ENCODE measurements around the gene TEX11. TPM values are rescaled to one million over a fixed set of nuclear protein-coding genes. Genes with fewer than 3 reads are reported as not detected.

TEX11 gene
- total RNA-seq, 1 experiment from 2014 or later, result 0.42 TPM

- no peak for DNase-seq (ENCODE audit: extremely low read depth, low read depth)
These were observed 403.6 kb downstream of the TEX11 start for GRCh38 chrX:70504772-70505450.

GRCh38 chrX:70500826-70501225 is 407.7 kb downstream of the TEX11 start:
- no peak for DNase-seq (ENCODE audit: extremely low read depth, low read depth)

GRCh38 chrX:70498129-70498528 is 410.4 kb downstream of the TEX11 start:
- DNase-seq (ENCODE audit: extremely low read depth, low read depth), result no peak

- no peak for DNase-seq (ENCODE audit: extremely low read depth, low read depth)
These were observed 411.5 kb downstream of the TEX11 start for GRCh38 chrX:70497026-70497425.

- DNase-seq (ENCODE audit: extremely low read depth, low read depth), result no peak
These were observed 412.0 kb downstream of the TEX11 start for GRCh38 chrX:70496491-70496890.

- no peak for DNase-seq (ENCODE audit: extremely low read depth, low read depth)
These were observed 414.1 kb downstream of the TEX11 start for GRCh38 chrX:70494441-70494840.

- no peak for DNase-seq (ENCODE audit: extremely low read depth, low read depth)
These were observed 419.7 kb downstream of the TEX11 start for GRCh38 chrX:70488856-70489255.

- DNase-seq (ENCODE audit: extremely low read depth, low read depth), result no peak
These were observed 423.0 kb downstream of the TEX11 start for GRCh38 chrX:70485466-70485865.

- no peak for DNase-seq (ENCODE audit: extremely low read depth, low read depth)
These were observed 426.2 kb downstream of the TEX11 start for GRCh38 chrX:70482300-70482699.

GRCh38 chrX:70481471-70482270 is 426.8 kb downstream of the TEX11 start:
- no peak for DNase-seq (ENCODE audit: extremely low read depth, low read depth)

- no peak for DNase-seq (ENCODE audit: extremely low read depth, low read depth)
These were observed 427.9 kb downstream of the TEX11 start for GRCh38 chrX:70480660-70481018.

GRCh38 chrX:70479922-70480659 is 428.4 kb downstream of the TEX11 start:
- DNase-seq (ENCODE audit: extremely low read depth, low read depth), result no peak

GRCh38 chrX:70479247-70479921 is 429.1 kb downstream of the TEX11 start:
- peak; percentile 38 for DNase-seq (ENCODE audit: extremely low read depth, low read depth)

Small RNAs within 50 kb of the gene (small RNA-seq; reads per million reads assigned to genes)
- 0 reads per million in 2 experiments for gene SNORD3E

Other genes starting within 250 kb of the TEX11 start
- gene SLC7A3, start 22.4 kb upstream of the TEX11 start, total RNA-seq (2014; rRNA removed; shearing (Covaris generic)), result not detected in 2 replicates
- gene SNX12, start 159.6 kb upstream of the TEX11 start, total RNA-seq (2014; rRNA removed; shearing (Covaris generic)), result 56.0 and 63.4 TPM in 2 replicates
- 3.7 and 4.1 TPM in 2 replicates for gene FOXO4, start 187.1 kb upstream of the TEX11 start, total RNA-seq (2014; rRNA removed; shearing (Covaris generic))
- not detected in 2 replicates for gene CXorf65, start 198.0 kb upstream of the TEX11 start, total RNA-seq (2014; rRNA removed; shearing (Covaris generic))
- not detected in 2 replicates for gene IL2RG, start 202.9 kb upstream of the TEX11 start, total RNA-seq (2014; rRNA removed; shearing (Covaris generic))
- gene MED12, start 209.9 kb upstream of the TEX11 start, total RNA-seq (2014; rRNA removed; shearing (Covaris generic)), result 12.8 and 18.1 TPM in 2 replicates
- 0.58 and 0.69 TPM in 2 replicates for gene NLGN3, start 236.1 kb upstream of the TEX11 start, total RNA-seq (2014; rRNA removed; shearing (Covaris generic))

Measured in NCI-H460 (cell line).